Loucy (cell line): Measurements from ENCODE around the gene ZNF546.

ENCODE experiments used
- H2AFZ ChIP-seq: fragments of 200-600 bp; sonication (generic); 2 replicates; pipeline ENCODE4 v1.6.0; 2016; ENCODE audit warnings: antibody characterized with exemption, mild to moderate bottlenecking, low read length, moderate library complexity
- H3F3A ChIP-seq: fragments of 200-600 bp; 2 replicates; pipeline ENCODE4 v1.6.0; 2016; ENCODE audit warnings: antibody characterized with exemption, low read depth, mild to moderate bottlenecking
- H3K27me3 ChIP-seq: fragments of 200-600 bp; sonication (generic); 2 replicates; pipeline ENCODE4 v1.6.1; 2014; ENCODE audit warnings: low read length, mild to moderate bottlenecking; ENCODE audit not compliant: insufficient read depth, poor library complexity, severe bottlenecking
- H3K36me3 ChIP-seq: fragments of 200-600 bp; sonication (generic); 2 replicates; pipeline ENCODE4 v1.6.1; 2016; ENCODE audit warnings: low read length; ENCODE audit not compliant: insufficient read depth
- H3K4me1 ChIP-seq: fragments of 200-600 bp; sonication (generic); 2 replicates; pipeline ENCODE4 v1.5.1; 2014; ENCODE audit warnings: low read length, mild to moderate bottlenecking; ENCODE audit not compliant: insufficient read depth, poor library complexity, severe bottlenecking
- H3K4me2 ChIP-seq: fragments of 200-600 bp; sonication (generic); 2 replicates; pipeline ENCODE4 v1.6.0; 2014; ENCODE audit warnings: antibody characterized with exemption, low read length, low read depth, mild to moderate bottlenecking; ENCODE audit not compliant: poor library complexity, severe bottlenecking
- H3K4me3 ChIP-seq: fragments of 200-600 bp; sonication (generic); 2 replicates; pipeline ENCODE4 v1.5.1; 2014; ENCODE audit warnings: low read length, mild to moderate bottlenecking, mixed read lengths; ENCODE audit not compliant: poor library complexity, severe bottlenecking
- H3K79me2 ChIP-seq: fragments of 200-600 bp; sonication (generic); 2 replicates; pipeline ENCODE4 v1.6.1; 2014; ENCODE audit warnings: low read length; ENCODE audit not compliant: insufficient read depth
- H3K9ac ChIP-seq: fragments of 200-600 bp; sonication (generic); 2 replicates; pipeline ENCODE4 v1.6.0; 2014; ENCODE audit warnings: mild to moderate bottlenecking, low read depth, low read length, moderate library complexity; ENCODE audit not compliant: poor library complexity, severe bottlenecking
- H3K9me2 ChIP-seq: fragments of 200-600 bp; sonication (generic); replicated peaks from 2 replicates; pipeline ENCODE4 v1.6.1; 2016; ENCODE audit warnings: low read depth, low read length, mixed read lengths
- H3K9me3 ChIP-seq: fragments of 200-600 bp; sonication (generic); 2 replicates; pipeline ENCODE4 v1.6.1; 2014; ENCODE audit warnings: mild to moderate bottlenecking, antibody characterized with exemption, low read length, low read depth; ENCODE audit not compliant: insufficient read depth
- H4K20me1 ChIP-seq: fragments of 200-600 bp; sonication (generic); 2 replicates; pipeline ENCODE4 v1.6.0; 2014; ENCODE audit warnings: antibody characterized with exemption, low read length, mild to moderate bottlenecking; ENCODE audit not compliant: insufficient read depth, poor library complexity, severe bottlenecking
- CTCF ChIP-seq: fragments of 200-600 bp; sonication (generic); conservative IDR thresholded peaks from 2 replicates; pipeline ENCODE4 v1.5.1; 2014; ENCODE audit warnings: mild to moderate bottlenecking, antibody characterized with exemption, low read length
- EZH2phosphoT487 ChIP-seq: fragments of 200-600 bp; IDR thresholded peaks from 2 replicates; pipeline ENCODE4 v1.6.1; 2018; ENCODE audit warnings: antibody characterized with exemption, mild to moderate bottlenecking, moderate library complexity, borderline replicate concordance

The ZNF546 gene

GRCh38 chr19:39986643-39987042 lies 10.2 kb upstream of the ZNF546 start:
- no peaks in the 10 kb centered on the region for H3F3A ChIP-seq

DNA sequence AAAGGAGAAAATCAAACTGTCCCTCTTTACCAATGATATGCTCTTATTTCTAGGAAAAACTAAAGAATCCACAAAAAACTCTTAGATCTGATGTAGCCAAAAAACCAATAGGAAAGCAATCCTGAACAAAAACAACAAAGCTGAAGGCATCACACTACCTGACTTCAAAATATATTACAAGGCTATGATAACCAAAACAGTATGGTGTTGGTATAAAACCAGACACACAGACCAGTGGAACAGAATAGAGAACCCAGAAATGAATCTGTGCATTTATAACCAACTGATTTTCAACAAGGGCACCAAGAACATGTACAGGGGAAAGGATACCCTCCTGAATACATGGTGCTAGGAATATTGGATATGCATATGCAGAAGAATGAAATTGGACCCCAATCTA lies 9.7 kb upstream of the ZNF546 start:
- H3K4me2 ChIP-seq = no peak overlapping the region
- no peak overlapping the region for H3K4me3 ChIP-seq
- H3K9ac ChIP-seq = no peak overlapping the region
- H2AFZ ChIP-seq = no peak overlapping the region
- H3K4me1 ChIP-seq = no peaks in the 10 kb centered on the region
- H3K79me2 ChIP-seq = no peaks in the 10 kb centered on the region; the same call in 1 of the 2 replicates
- no peak for TF ChIP-seq EZH2phosphoT487
- TF ChIP-seq CTCF = no peak
- H3K36me3 ChIP-seq = no peaks in the 10 kb centered on the region; the same call in 1 of the 2 replicates
- no peaks in the 10 kb centered on the region for H3K27me3 ChIP-seq
- H4K20me1 ChIP-seq = no peaks in the 10 kb centered on the region
- H3K9me2 ChIP-seq = no peaks in the 10 kb centered on the region
- H3F3A ChIP-seq = no peaks in the 10 kb centered on the region
- H3K9me3 ChIP-seq = peaks cover 16% of the 10 kb centered on the region

More at GRCh38 chr19:39986643-39987042, 10.2 kb upstream of the ZNF546 start:
- H3K9me3 ChIP-seq = peaks cover 16% of the 10 kb centered on the region
- H3K27me3 ChIP-seq = no peaks in the 10 kb centered on the region
- no peak overlapping the region for H3K4me2 ChIP-seq
- H3K9me2 ChIP-seq = no peaks in the 10 kb centered on the region
- no peak overlapping the region for H3K4me3 ChIP-seq
- TF ChIP-seq CTCF (no peak), EZH2phosphoT487 (no peak)
- H3K4me1 ChIP-seq = no peaks in the 10 kb centered on the region
- H2AFZ ChIP-seq = no peak overlapping the region
- no peaks in the 10 kb centered on the region; the same call in 1 of the 2 replicates for H3K36me3 ChIP-seq
- no peak overlapping the region for H3K9ac ChIP-seq
- H3K79me2 ChIP-seq = no peaks in the 10 kb centered on the region; the same call in 1 of the 2 replicates
- no peaks in the 10 kb centered on the region for H4K20me1 ChIP-seq

DNA sequence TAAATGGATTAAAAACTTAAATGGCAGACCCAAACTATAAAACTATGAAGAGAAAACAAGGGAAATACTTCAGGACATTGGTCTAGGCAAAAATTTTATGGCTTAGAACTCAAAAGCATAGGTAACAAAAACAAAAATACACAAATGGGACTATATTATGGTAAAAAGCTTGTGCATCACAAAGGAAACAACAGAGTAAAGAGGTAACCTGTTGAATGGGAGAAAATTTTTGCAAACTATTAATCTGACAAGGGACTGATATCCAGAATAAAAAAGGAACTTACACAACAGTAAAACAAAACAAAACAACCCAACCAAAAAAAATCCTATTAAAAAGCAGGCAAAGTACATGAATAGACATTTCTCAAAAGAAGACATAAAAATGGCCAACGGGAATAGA lies 9.3 kb upstream of the ZNF546 start:
- H3K4me3 ChIP-seq = no peak overlapping the region
- H3K9ac ChIP-seq = no peak overlapping the region
- H3F3A ChIP-seq = no peaks in the 10 kb centered on the region
- H3K9me2 ChIP-seq = no peaks in the 10 kb centered on the region
- no peaks in the 10 kb centered on the region for H3K27me3 ChIP-seq
- no peaks in the 10 kb centered on the region; the same call in 1 of the 2 replicates for H3K79me2 ChIP-seq
- H4K20me1 ChIP-seq = no peaks in the 10 kb centered on the region
- no peaks in the 10 kb centered on the region for H3K4me1 ChIP-seq
- H3K36me3 ChIP-seq = no peaks in the 10 kb centered on the region; the same call in 1 of the 2 replicates
- no peak overlapping the region for H2AFZ ChIP-seq
- TF ChIP-seq CTCF (no peak), EZH2phosphoT487 (no peak)
- H3K9me3 ChIP-seq = peaks cover 16% of the 10 kb centered on the region
- H3K4me2 ChIP-seq = no peak overlapping the region
